Activated naive CD4-positive, alpha-beta T cell treated with anti-CD3 and anti-CD28 coated beads, Interleukin-2, amount 50 U/mL, for 72 hours (primary cell): ENCODE results near the gene CACNA2D2. TPM values are rescaled to one million over a fixed set of nuclear protein-coding genes. Genes with fewer than 3 reads are reported as not detected.
A peak's percentile ranks its signal among the peaks of the same experiment; 100 is the strongest.

Source experiments
- ATAC-seq, 2 donors: fragments of 150-1000 bp; cut with Tn5 transposase; 2 replicates each; pipeline ENCODE4 v1.10.0; 2021; ENCODE audit warnings: mild to moderate bottlenecking in 2 of 2, moderate library complexity in 2 of 2
- DNase-seq, 2 donors: peaks; one replicate each; pipeline ENCODE4 v3.0.0; 2021 to 2022; ENCODE audit warnings: low spot score in 2 of 2
- H3K27ac Mint-ChIP-seq, 2 donors: one replicate each; pipeline ENCODE4 v1.8.0; 2022; ENCODE audit warnings: mild to moderate bottlenecking in 2 of 2, mixed read lengths in 2 of 2
- H3K36me3 Mint-ChIP-seq, 2 donors: one replicate each; pipeline ENCODE4 v1.8.0; 2022; ENCODE audit warnings: mixed read lengths in 2 of 2
- H3K9me3 Mint-ChIP-seq, 2 donors: one replicate each; pipeline ENCODE4 v1.8.0; 2022; ENCODE audit warnings: mixed read lengths in 2 of 2
- total RNA-seq, 2 donors: library from RNA; stranded (reverse); gene quantifications; one replicate each; pipeline ENCODE4 v1.2.3, GENCODE V29; 2022

CACNA2D2 gene
- total RNA-seq, 2 donors from 2014 or later = 2.4 to 3.0 TPM

GRCh38 chr3:50484722-50485121 is 18.7 kb downstream of the CACNA2D2 start:
- ATAC-seq = no peak
- H3K36me3 Mint-ChIP-seq = no peaks in the 10 kb centered on the region
- H3K27ac Mint-ChIP-seq = peak overlapping the region in 1 of 2 donors; percentile 65
- no peak for DNase-seq
- no peaks in the 10 kb centered on the region for H3K9me3 Mint-ChIP-seq

DNA sequence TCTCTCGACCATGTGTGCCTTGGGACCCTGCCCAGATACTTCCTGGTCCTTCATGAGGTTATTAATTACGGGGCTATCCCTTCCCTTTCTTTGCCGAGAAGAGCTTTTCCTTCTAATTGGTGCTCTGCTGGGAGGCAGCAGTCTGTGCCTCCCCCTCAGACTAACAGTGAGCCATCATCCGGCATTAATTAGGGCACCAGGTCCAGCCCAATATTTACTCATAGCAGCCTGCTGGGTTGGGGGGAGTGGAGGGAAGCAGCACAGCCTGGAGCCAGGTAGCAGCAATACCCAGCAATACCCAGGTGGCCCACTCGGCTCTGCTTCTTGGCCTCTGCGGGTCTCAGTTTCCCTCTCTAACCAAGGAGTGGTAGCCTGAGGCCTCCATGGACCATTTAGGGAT is 20.1 kb downstream of the CACNA2D2 start:
- no peak overlapping the region for H3K27ac Mint-ChIP-seq
- DNase-seq = no peak
- ATAC-seq = no peak
- no peaks in the 10 kb centered on the region for H3K9me3 Mint-ChIP-seq
- H3K36me3 Mint-ChIP-seq = no peaks in the 10 kb centered on the region

GRCh38 chr3:50481992-50482391 is 21.4 kb downstream of the CACNA2D2 start:
- Mint-ChIP-seq H3K36me3 (no peaks in the 10 kb centered on the region), H3K9me3 (no peaks in the 10 kb centered on the region), H3K27ac (peak overlapping the region in 1 of 2 donors; percentile 33)
- no peak for DNase-seq
- no peak for ATAC-seq

- Mint-ChIP-seq H3K9me3 (no peaks in the 10 kb centered on the region), H3K27ac (no peak overlapping the region), H3K36me3 (no peaks in the 10 kb centered on the region)
- ATAC-seq (no peak), DNase-seq (no peak)
Observed at GRCh38 chr3:50480471-50480870, 23.0 kb downstream of the CACNA2D2 start.

DNA sequence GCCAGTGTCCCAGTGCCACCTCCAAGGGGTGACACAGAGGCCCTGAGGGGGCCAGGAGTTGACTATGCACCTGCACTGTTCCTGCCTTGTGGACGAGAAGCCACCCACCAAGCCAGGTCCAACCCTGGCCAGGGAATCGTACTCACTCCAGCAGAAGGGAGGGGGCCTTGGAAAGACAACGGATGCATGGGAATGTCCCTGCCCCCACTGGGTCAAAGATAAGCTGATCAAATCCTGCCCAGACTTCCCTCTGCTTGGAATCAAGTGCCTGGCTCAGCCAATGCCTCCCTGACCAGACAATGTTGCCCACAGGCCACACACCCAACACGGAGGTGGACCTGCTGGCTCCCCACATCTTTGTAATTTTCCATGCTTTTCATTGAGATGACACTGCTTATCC is 23.9 kb downstream of the CACNA2D2 start:
- Mint-ChIP-seq H3K27ac (peak overlapping the region in 1 of 2 donors; percentile 6), H3K36me3 (no peaks in the 10 kb centered on the region), H3K9me3 (no peaks in the 10 kb centered on the region)
- DNase-seq = no peak
- ATAC-seq = no peak

- peak overlapping the region in 1 of 2 donors; percentile 6 for H3K27ac Mint-ChIP-seq
- no peak for ATAC-seq
- no peaks in the 10 kb centered on the region for H3K9me3 Mint-ChIP-seq
- DNase-seq = no peak
- H3K36me3 Mint-ChIP-seq = no peaks in the 10 kb centered on the region
Observed at GRCh38 chr3:50478671-50479260, 24.7 kb downstream of the CACNA2D2 start.

GRCh38 chr3:50478051-50478450 is 25.4 kb downstream of the CACNA2D2 start:
- no peak overlapping the region for H3K27ac Mint-ChIP-seq
- ATAC-seq (no peak), DNase-seq (no peak)
- H3K36me3 Mint-ChIP-seq = no peaks in the 10 kb centered on the region
- H3K9me3 Mint-ChIP-seq = no peaks in the 10 kb centered on the region

GRCh38 chr3:50475348-50475747 is 28.1 kb downstream of the CACNA2D2 start:
- peak overlapping the region; percentile 29 to 39 for H3K27ac Mint-ChIP-seq
- no peaks in the 10 kb centered on the region for H3K9me3 Mint-ChIP-seq
- ATAC-seq = no peak
- no peak for DNase-seq
- no peaks in the 10 kb centered on the region for H3K36me3 Mint-ChIP-seq

GRCh38 chr3:50474717-50475116 is 28.7 kb downstream of the CACNA2D2 start:
- no peak for DNase-seq
- no peak for ATAC-seq
- H3K9me3 Mint-ChIP-seq = no peaks in the 10 kb centered on the region
- H3K36me3 Mint-ChIP-seq = no peaks in the 10 kb centered on the region
- no peak overlapping the region for H3K27ac Mint-ChIP-seq

- H3K36me3 Mint-ChIP-seq = no peaks in the 10 kb centered on the region
- DNase-seq = no peak
- no peak for ATAC-seq
- H3K9me3 Mint-ChIP-seq = no peaks in the 10 kb centered on the region
- H3K27ac Mint-ChIP-seq = no peak overlapping the region
Observed at GRCh38 chr3:50473768-50474167, 29.7 kb downstream of the CACNA2D2 start.

- ATAC-seq (peak in 1 of 2 donors; percentile 71), DNase-seq (no peak)
- Mint-ChIP-seq H3K9me3 (no peaks in the 10 kb centered on the region), H3K36me3 (no peaks in the 10 kb centered on the region), H3K27ac (peak overlapping the region; percentile 19 to 44)
Observed at GRCh38 chr3:50472958-50473357, 30.5 kb downstream of the CACNA2D2 start.

GRCh38 chr3:50470658-50471057 is 32.8 kb downstream of the CACNA2D2 start:
- Mint-ChIP-seq H3K36me3 (no peaks in the 10 kb centered on the region), H3K9me3 (no peaks in the 10 kb centered on the region), H3K27ac (no peak overlapping the region)
- no peak for DNase-seq
- no peak for ATAC-seq

DNA sequence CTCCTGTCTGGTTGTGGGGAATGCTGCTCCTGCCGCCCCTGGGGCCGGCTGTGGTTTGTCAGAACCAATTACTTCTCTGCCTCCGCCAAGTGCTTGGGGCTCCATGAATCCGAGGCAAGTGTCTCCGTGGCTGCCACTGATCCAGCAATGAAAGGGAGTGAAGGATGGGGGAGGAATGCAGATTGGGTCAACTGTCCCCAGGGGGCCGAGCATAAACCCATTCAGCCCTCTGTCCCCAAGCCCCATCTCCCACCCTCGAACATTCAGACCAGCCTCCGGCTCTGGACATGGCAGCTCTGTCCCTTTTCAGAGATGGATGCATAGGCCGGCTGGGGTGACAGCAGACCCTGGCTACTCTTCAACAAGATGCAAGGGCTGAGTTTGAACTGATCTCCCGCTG is 35.5 kb downstream of the CACNA2D2 start:
- DNase-seq = no peak
- no peak for ATAC-seq
- Mint-ChIP-seq H3K36me3 (no peaks in the 10 kb centered on the region), H3K9me3 (no peaks in the 10 kb centered on the region), H3K27ac (no peak overlapping the region)

DNA sequence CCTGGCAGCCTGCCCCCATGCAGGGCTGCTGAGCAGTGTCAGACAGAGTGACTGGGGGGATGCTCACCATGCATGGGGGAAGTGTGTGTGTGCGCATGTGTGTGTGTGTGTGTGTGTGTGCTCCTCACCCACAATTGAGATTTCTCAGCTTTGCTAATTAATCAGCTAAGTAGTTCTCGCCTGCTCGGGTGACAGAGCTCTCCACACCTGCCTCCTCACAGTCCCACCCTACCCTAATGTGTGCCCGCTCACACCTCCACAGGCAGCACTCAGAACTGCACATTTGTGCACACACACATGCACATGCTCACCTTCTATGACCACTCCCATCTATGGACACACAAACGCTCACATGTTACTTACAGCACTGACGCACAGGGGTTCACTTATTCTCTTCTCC is 37.3 kb downstream of the CACNA2D2 start:
- Mint-ChIP-seq H3K27ac (no peak overlapping the region), H3K36me3 (no peaks in the 10 kb centered on the region), H3K9me3 (no peaks in the 10 kb centered on the region)
- DNase-seq (no peak), ATAC-seq (no peak)

- ATAC-seq (no peak), DNase-seq (no peak)
- Mint-ChIP-seq H3K27ac (no peak overlapping the region), H3K36me3 (no peaks in the 10 kb centered on the region), H3K9me3 (no peaks in the 10 kb centered on the region)
Observed at GRCh38 chr3:50464569-50464968, 38.9 kb downstream of the CACNA2D2 start.

GRCh38 chr3:50459785-50460184 is 43.6 kb downstream of the CACNA2D2 start:
- H3K27ac Mint-ChIP-seq = no peak overlapping the region
- no peaks in the 10 kb centered on the region for H3K36me3 Mint-ChIP-seq
- H3K9me3 Mint-ChIP-seq = no peaks in the 10 kb centered on the region
- ATAC-seq = no peak
- DNase-seq = no peak

GRCh38 chr3:50457988-50458387 is 45.4 kb downstream of the CACNA2D2 start:
- ATAC-seq (no peak), DNase-seq (no peak)
- no peaks in the 10 kb centered on the region for H3K36me3 Mint-ChIP-seq
- no peaks in the 10 kb centered on the region for H3K9me3 Mint-ChIP-seq
- H3K27ac Mint-ChIP-seq = no peak overlapping the region

DNA sequence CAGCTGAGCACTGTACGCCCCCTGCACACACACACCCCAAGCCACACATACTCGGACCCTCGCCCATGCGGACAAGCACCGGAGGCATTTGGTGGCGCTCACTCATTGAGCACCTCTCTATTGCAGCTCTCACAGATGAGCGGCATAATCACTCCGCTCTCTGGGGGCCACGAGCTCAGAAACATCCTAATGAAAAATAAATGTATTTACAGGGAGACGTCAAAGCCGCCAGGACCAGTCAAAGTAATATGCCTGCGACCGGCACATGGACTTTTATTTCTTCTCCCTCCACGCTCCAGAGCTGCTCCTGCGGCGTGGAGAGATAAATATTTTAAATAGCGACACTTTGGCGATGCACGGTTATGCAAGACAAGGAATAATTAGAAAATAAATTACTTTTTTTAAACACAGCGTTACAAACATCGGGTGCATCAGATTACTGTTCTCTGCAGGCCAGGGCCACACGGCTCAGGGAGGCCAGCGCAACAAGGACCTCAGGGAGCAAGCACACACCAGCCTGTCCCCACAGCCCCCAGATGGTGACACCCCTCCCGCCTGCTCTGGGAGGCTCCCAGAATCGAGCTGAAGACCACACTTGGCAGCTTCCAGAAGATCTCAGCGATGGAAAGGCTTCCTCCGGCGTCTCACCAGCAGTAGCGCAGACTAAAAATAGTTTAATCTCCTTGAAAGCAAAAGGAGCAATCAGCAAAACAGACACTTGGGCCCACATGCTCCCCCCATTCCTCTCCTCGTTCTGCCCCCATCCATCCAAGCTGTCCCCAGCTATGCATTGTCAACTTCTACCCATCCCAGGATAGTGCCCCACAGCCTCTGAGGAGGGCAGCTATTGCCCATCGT is 48.0 kb downstream of the CACNA2D2 start:
- Mint-ChIP-seq H3K27ac (no peak overlapping the region), H3K36me3 (no peaks in the 10 kb centered on the region), H3K9me3 (no peaks in the 10 kb centered on the region)
- ATAC-seq = no peak
- no peak for DNase-seq
